CD4-positive, CD25-positive, alpha-beta regulatory T cell (primary cell): ENCODE data around the gene OPCML. TPM values are rescaled to one million over a fixed set of nuclear protein-coding genes. Genes with fewer than 3 reads are reported as not detected.

Experiments used
- ATAC-seq, 2 donors: fragments of 150-1000 bp; cut with Tn5 transposase; one replicate each; pipeline ENCODE4 v1.10.0; 2021; ENCODE audit warnings: low read depth in 2 of 2, moderate number of reproducible peaks in 2 of 2, moderate library complexity in 1 of 2
- DNase-seq, 3 donors: peaks; one replicate each; pipeline versions ENCODE4 v3.0.0 to v3.0.0-alpha.2; 2012 to 2022; ENCODE audit warnings: mixed read lengths in 1 of 3
- H3K27ac ChIP-seq: one replicate; pipeline ENCODE4 v1.7.0; 2013; ENCODE audit warnings: mild to moderate bottlenecking, low read length; ENCODE audit not compliant: insufficient read depth, poor library complexity, severe bottlenecking
- H3K27me3 ChIP-seq: one replicate; pipeline ENCODE4 v1.7.0; 2013; ENCODE audit warnings: low read length; ENCODE audit not compliant: control insufficient read depth, insufficient read depth
- H3K36me3 ChIP-seq: one replicate; pipeline ENCODE4 v1.7.0; 2013; ENCODE audit warnings: mild to moderate bottlenecking, low read length, moderate library complexity; ENCODE audit not compliant: control insufficient read depth, insufficient read depth
- H3K4me1 ChIP-seq: 2 replicates; pipeline ENCODE4 v1.7.0; 2013; ENCODE audit warnings: mild to moderate bottlenecking, low read length; ENCODE audit not compliant: insufficient read depth, control insufficient read depth, poor library complexity, severe bottlenecking
- H3K4me3 ChIP-seq: one replicate; pipeline ENCODE4 v1.7.0; 2013; ENCODE audit warnings: low read depth, mild to moderate bottlenecking, low read length, moderate library complexity
- H3K9me3 ChIP-seq, 2 experiments: 1 replicate in 1 of 2; 2 replicates in 1 of 2; pipeline ENCODE4 v1.7.0; 2013; ENCODE audit warnings: low read length in 2 of 2, mild to moderate bottlenecking in 1 of 2, moderate library complexity in 1 of 2; ENCODE audit not compliant: control insufficient read depth in 2 of 2
- H3K27ac Mint-ChIP-seq, 3 donors: one replicate each; pipeline ENCODE4 v1.8.0; 2020 to 2022; ENCODE audit warnings: mild to moderate bottlenecking in 3 of 3, mixed read lengths in 3 of 3, moderate library complexity in 2 of 3
- H3K27me3 Mint-ChIP-seq: one replicate; pipeline ENCODE4 v1.8.0; 2022; ENCODE audit warnings: mild to moderate bottlenecking, mixed read lengths
- H3K36me3 Mint-ChIP-seq: one replicate; pipeline ENCODE4 v1.8.0; 2020; ENCODE audit warnings: mixed read lengths
- H3K4me1 Mint-ChIP-seq, 4 donors: one replicate each; pipeline ENCODE4 v1.8.0; 2020 to 2022; ENCODE audit warnings: mixed read lengths in 4 of 4, mild to moderate bottlenecking in 1 of 4
- H3K4me3 Mint-ChIP-seq, 4 donors: one replicate each; pipeline ENCODE4 v1.8.0; 2020 to 2022; ENCODE audit warnings: mild to moderate bottlenecking in 4 of 4, mixed read lengths in 4 of 4, moderate library complexity in 3 of 4
- H3K9me3 Mint-ChIP-seq, 7 donors: one replicate each; pipeline ENCODE4 v1.8.0; 2020 to 2022; ENCODE audit warnings: mixed read lengths in 7 of 7, mild to moderate bottlenecking in 3 of 7, moderate library complexity in 2 of 7
- polyA plus RNA-seq, 4 donors: library from polyadenylated mRNA; unstranded; fragments of 300-500 nt; fragmentation: Illumina TruSeq; gene quantifications; one replicate each; pipeline ENCODE4 v1.2.3, GENCODE V29; 2021
- total RNA-seq: library from RNA; stranded (reverse); gene quantifications from one replicate; pipeline ENCODE4 v1.2.3, GENCODE V29; 2022

The OPCML gene
- total and polyA plus RNA-seq, 5 donors from 2014 or later: not detected

DNA sequence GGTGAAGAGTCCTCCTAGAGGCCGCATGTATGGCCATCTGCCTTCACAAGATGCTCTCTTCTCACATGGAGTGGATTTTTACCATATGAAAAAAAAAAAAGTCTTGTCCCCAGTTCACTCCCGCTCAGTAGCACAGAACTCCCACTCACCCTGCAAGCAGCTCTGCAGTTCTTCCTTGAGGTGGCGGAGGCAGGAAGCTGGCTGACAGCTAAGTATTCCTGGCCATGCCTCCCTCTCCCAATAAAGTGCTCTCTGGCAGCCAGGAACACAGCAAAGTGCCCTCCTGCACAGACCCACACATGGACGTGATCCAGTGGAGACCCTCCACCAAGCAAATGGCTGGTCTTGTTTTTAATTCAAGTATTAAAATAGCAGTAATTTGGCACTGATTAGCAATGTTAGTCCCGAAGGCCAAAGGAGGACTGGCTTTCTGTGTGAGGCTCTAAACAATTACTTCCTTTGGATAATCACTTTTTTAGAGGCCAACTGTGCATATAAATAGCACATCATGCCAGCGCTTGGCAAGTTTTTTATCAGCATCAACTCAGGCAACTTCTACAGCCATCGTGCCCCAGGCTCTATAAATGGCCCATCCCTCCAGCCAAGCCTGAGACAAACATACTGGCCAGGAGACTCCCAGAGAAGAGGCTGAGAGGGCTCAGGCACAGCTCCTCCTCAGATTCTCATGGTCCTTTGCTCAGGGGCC lies 413.6 kb downstream of the OPCML start:
- H3K4me1 Mint-ChIP-seq: no peaks in the 10 kb centered on the region
- no peaks in the 10 kb centered on the region for H3K27me3 ChIP-seq
- no peak for DNase-seq
- no peaks in the 10 kb centered on the region for H3K36me3 ChIP-seq
- H3K9me3 Mint-ChIP-seq: peaks cover 0 to 1% (median 0%) of the 10 kb centered on the region in 7 donors
- no peaks in the 10 kb centered on the region for H3K9me3 ChIP-seq
- H3K27me3 Mint-ChIP-seq: no peaks in the 10 kb centered on the region
- no peaks in the 10 kb centered on the region for H3K36me3 Mint-ChIP-seq
- H3K4me3 ChIP-seq: no peak overlapping the region
- ATAC-seq: no peak
- H3K4me3 Mint-ChIP-seq: no peak overlapping the region
- no peak overlapping the region for H3K27ac ChIP-seq
- H3K27ac Mint-ChIP-seq: no peak overlapping the region
- H3K4me1 ChIP-seq: no peaks in the 10 kb centered on the region

DNA sequence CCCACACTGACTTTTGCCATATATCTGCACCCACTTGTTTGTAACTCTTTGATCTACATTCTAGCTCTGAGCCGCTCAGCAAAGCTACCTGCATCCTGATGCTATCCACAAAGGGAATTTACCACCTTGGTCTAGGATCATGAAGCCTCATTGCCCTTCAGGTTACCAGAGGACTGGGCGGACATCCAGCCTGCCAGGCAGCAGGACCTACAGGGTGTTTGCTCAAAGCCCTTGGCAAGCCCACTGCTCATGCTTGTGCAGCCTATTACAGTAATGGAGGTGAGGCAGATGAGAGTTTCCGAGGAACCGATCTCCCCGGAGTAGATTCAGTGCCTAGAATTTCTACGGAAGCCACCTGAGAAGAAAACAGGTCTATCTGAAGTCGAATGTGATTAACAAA lies 417.2 kb downstream of the OPCML start:
- Histone ChIP-seq H3K27ac (no peak overlapping the region), H3K4me3 (no peak overlapping the region), H3K4me1 (no peaks in the 10 kb centered on the region), H3K27me3 (no peaks in the 10 kb centered on the region), H3K36me3 (no peaks in the 10 kb centered on the region), H3K9me3 (no peaks in the 10 kb centered on the region)
- H3K4me1 Mint-ChIP-seq: no peaks in the 10 kb centered on the region
- H3K9me3 Mint-ChIP-seq: peaks cover 0 to under 1% (median 0%) of the 10 kb centered on the region in 7 donors
- no peak overlapping the region for H3K27ac Mint-ChIP-seq
- no peak overlapping the region for H3K4me3 Mint-ChIP-seq
- DNase-seq (no peak), ATAC-seq (no peak)
- no peaks in the 10 kb centered on the region for H3K36me3 Mint-ChIP-seq
- H3K27me3 Mint-ChIP-seq: no peaks in the 10 kb centered on the region

DNA sequence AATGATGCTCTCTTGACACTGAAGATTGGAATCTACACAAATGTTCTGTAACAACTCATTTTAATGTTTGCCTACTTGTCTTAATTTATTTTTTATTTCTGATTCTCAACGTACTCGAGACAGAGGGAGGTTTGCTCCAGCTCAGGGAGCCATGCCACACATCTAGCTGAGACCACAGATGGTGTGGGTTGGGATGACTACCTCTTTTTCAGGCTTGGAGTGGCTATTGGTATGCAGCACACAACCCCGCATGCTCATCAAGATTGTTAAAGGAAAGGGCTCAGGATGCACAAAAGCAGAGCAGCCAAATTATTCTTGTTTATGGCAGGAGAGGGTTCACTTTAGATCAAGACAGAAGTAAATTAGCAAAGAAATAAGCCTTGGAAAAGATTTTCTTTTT lies 424.5 kb downstream of the OPCML start:
- Mint-ChIP-seq H3K9me3 (peaks cover 0 to 8% (median 1%) of the 10 kb centered on the region in 7 donors), H3K27ac (no peak overlapping the region), H3K36me3 (no peaks in the 10 kb centered on the region), H3K4me1 (no peaks in the 10 kb centered on the region), H3K4me3 (no peak overlapping the region), H3K27me3 (no peaks in the 10 kb centered on the region)
- Histone ChIP-seq H3K9me3 (no peaks in the 10 kb centered on the region), H3K36me3 (no peaks in the 10 kb centered on the region), H3K27me3 (no peaks in the 10 kb centered on the region), H3K4me1 (no peaks in the 10 kb centered on the region), H3K27ac (no peak overlapping the region), H3K4me3 (no peak overlapping the region)
- no peak for ATAC-seq
- DNase-seq: no peak

DNA sequence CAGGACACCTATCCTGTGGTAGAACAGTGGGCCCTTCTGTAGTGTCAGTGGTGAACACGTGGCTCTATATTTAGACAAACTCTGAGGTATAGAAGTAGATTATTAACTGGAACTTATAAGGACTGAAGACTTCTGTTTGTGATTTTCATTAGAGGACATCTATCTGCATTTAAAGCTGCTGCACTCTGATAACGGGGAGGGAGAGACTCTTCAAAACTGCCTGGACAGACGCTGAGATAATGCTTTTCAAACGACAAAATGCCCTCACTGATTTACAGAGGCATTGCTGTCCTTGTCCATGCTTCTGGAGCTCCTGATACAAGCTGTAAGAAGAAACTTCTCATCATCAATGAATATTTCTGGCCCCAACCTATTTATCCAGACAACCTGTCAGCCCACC lies 425.2 kb downstream of the OPCML start:
- Histone ChIP-seq H3K9me3 (no peaks in the 10 kb centered on the region), H3K36me3 (no peaks in the 10 kb centered on the region), H3K4me3 (no peak overlapping the region), H3K4me1 (no peaks in the 10 kb centered on the region), H3K27ac (no peak overlapping the region), H3K27me3 (no peaks in the 10 kb centered on the region)
- peaks cover 0 to 8% (median 1%) of the 10 kb centered on the region in 7 donors for H3K9me3 Mint-ChIP-seq
- no peak for ATAC-seq
- no peak overlapping the region for H3K4me3 Mint-ChIP-seq
- DNase-seq: no peak
- H3K36me3 Mint-ChIP-seq: no peaks in the 10 kb centered on the region
- H3K4me1 Mint-ChIP-seq: no peaks in the 10 kb centered on the region
- no peaks in the 10 kb centered on the region for H3K27me3 Mint-ChIP-seq
- no peak overlapping the region for H3K27ac Mint-ChIP-seq

DNA sequence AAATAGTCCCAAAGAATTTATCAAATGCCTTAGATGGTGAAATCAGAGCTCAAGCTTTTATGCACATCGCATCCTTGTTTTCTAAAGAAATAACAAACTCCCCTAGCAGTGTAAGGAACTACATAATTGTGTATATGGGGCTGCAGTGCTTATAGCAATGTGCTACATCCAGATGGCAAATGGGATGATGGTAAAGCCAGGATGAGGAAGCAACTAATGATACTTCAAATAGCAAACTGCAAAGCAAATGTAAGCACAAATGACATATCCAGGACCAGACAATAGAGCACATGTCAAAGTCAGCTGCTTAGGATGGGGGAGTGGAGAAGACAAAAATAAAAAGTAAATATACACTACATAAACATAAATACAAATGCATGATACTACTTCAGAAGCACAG lies 425.9 kb downstream of the OPCML start:
- ATAC-seq (no peak), DNase-seq (no peak)
- Mint-ChIP-seq H3K36me3 (no peaks in the 10 kb centered on the region), H3K27me3 (no peaks in the 10 kb centered on the region), H3K9me3 (peaks cover 0 to 8% (median 1%) of the 10 kb centered on the region in 7 donors), H3K4me3 (no peak overlapping the region), H3K27ac (no peak overlapping the region), H3K4me1 (no peaks in the 10 kb centered on the region)
- Histone ChIP-seq H3K4me3 (no peak overlapping the region), H3K36me3 (no peaks in the 10 kb centered on the region), H3K27ac (no peak overlapping the region), H3K9me3 (no peaks in the 10 kb centered on the region), H3K27me3 (no peaks in the 10 kb centered on the region), H3K4me1 (no peaks in the 10 kb centered on the region)

DNA sequence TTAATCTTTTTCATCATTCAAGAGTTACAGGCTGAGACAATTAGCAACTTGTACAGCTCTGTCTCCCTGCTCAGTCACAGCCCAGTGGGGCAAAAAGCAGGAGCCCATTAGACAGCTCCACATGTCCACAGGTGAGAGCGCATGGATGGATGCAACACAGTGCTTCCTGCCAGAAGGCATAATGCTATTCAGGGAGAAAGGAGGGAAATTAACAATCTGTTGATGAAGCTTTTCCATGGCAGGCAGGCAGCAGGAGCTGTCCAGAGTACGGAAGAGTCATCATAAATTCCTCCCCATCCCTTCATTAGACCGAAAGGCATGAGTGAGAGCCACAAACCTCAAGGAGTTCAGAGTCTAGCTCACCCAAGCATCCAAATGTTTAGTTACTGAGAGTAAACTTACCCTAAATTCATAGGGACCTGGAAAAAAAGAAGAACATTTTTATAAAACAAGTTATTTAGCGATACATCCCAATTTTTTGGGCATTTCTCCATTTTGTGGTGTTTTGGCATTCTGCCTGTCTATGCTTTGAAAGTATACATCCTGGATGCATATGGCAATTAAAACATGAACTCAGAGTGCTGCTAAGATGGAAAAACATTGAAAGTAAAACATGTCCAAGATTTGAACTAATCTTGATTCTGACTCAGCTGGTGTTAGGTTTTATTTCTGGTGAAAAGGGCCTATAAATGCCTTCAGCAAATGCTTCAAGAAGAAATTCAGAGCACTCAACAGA lies 428.1 kb downstream of the OPCML start:
- H3K36me3 Mint-ChIP-seq: no peaks in the 10 kb centered on the region
- ATAC-seq (no peak), DNase-seq (no peak)
- Histone ChIP-seq H3K4me1 (no peaks in the 10 kb centered on the region), H3K4me3 (no peak overlapping the region), H3K9me3 (no peaks in the 10 kb centered on the region), H3K27ac (no peak overlapping the region), H3K36me3 (no peaks in the 10 kb centered on the region), H3K27me3 (no peaks in the 10 kb centered on the region)
- H3K4me3 Mint-ChIP-seq: no peak overlapping the region
- no peak overlapping the region for H3K27ac Mint-ChIP-seq
- no peaks in the 10 kb centered on the region for H3K27me3 Mint-ChIP-seq
- H3K4me1 Mint-ChIP-seq: no peaks in the 10 kb centered on the region
- peaks cover 0 to 9% (median 3%) of the 10 kb centered on the region in 7 donors for H3K9me3 Mint-ChIP-seq

DNA sequence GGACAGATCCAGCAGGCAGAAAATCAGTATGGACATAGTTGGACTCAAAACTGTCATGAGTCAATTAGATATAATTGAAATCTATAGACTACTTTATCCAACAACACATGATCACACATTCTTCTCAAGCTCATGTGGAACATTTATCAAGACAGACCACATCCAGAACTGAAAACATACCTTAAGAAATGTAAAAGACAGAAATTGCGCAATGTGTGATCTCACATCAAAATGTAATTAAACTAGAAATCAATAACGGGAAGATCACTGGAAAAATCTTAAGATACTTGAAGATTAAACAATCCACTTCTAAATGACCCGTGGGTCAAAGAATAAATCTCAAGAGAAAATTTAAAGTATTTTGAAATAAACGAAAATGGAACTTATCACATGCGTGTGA lies 435.3 kb downstream of the OPCML start:
- H3K36me3 Mint-ChIP-seq: no peaks in the 10 kb centered on the region
- H3K27me3 Mint-ChIP-seq: no peaks in the 10 kb centered on the region
- DNase-seq (no peak), ATAC-seq (no peak)
- H3K4me3 ChIP-seq: no peak overlapping the region
- H3K36me3 ChIP-seq: no peaks in the 10 kb centered on the region
- no peak overlapping the region for H3K27ac ChIP-seq
- peaks cover 0 to 2% of the 10 kb centered on the region in 2 experiments for H3K9me3 ChIP-seq
- no peaks in the 10 kb centered on the region for H3K27me3 ChIP-seq
- no peak overlapping the region for H3K27ac Mint-ChIP-seq
- peaks cover 3 to 23% (median 4%) of the 10 kb centered on the region in 7 donors for H3K9me3 Mint-ChIP-seq
- H3K4me1 Mint-ChIP-seq: no peaks in the 10 kb centered on the region
- H3K4me1 ChIP-seq: no peaks in the 10 kb centered on the region
- H3K4me3 Mint-ChIP-seq: no peak overlapping the region

DNA sequence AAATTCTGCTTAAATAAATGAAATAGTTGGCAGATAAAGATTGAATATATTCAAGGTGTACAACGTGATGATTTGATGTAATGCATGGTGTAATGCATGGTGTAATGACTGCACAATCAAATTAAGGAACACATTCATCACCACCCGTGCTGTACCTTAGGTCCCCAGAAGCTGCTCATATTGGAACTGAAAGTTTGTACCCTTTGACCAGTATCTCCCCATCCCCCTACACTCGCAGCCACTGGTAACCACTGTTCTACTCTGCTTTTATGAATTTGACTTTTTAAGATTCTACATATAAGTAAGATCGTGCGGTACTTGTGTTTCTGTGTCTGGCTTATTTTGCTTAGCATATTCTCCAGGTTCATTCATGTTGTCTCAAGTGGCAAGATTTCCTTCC lies 445.8 kb downstream of the OPCML start:
- Histone ChIP-seq H3K27me3 (peaks cover 6% of the 10 kb centered on the region), H3K4me1 (peaks cover 6% of the 10 kb centered on the region), H3K36me3 (no peaks in the 10 kb centered on the region), H3K9me3 (no peaks in the 10 kb centered on the region), H3K4me3 (no peak overlapping the region), H3K27ac (no peak overlapping the region)
- DNase-seq: no peak
- ATAC-seq: no peak
- Mint-ChIP-seq H3K36me3 (no peaks in the 10 kb centered on the region), H3K27me3 (peaks cover 22% of the 10 kb centered on the region), H3K4me3 (no peak overlapping the region), H3K9me3 (peaks cover 0 to 5% (median 0%) of the 10 kb centered on the region in 7 donors), H3K27ac (no peak overlapping the region), H3K4me1 (peaks cover 0 to 6% (median 3%) of the 10 kb centered on the region in 4 donors)
